ENCODE measurements around the gene AKAP11.

AKAP11 gene

DNA sequence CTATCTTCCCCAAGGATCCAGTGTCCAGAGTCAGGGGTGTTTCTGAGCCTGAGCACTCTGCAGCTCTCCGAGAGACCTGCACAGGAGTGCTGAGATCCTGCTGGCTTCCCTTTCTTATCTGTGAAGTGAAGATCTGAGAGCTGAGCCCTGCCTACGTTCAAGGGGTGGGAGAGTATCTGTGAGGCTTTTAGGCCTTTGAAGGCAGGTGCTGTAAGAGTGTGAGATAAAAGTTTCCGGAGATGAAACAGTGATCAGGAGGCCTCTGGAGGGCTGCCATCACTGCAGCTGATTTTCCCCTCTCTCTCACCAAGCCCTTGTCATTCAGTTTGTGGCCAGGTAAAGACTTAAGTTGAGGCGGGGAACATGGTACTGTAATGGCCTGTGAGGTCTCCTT is 83.1 kb downstream of the AKAP11 start:
- Histone ChIP-seq H3K9ac (ENCODE audit: insufficient read length) (no peak overlapping the region), H3K27ac (no peak overlapping the region), H3K9me3 (ENCODE audit: low read depth, low read length) (no peaks in the 10 kb centered on the region), H3K36me3 (ENCODE audit: insufficient read depth, low read length) (no peaks in the 10 kb centered on the region), H3K4me3 (no peak overlapping the region)
- TF ChIP-seq EZH2 (IDR thresholded peaks at IDR 0.05) (no peak), FOXP2 (optimal IDR thresholded peaks at IDR 0.05; ENCODE audit: control extremely low read depth, extremely low read length, insufficient read depth) (no peak), POLR2AphosphoS5 (IDR thresholded peaks at IDR 0.05; ENCODE audit: borderline replicate concordance, low read depth, low read length) (no peak)
- DNase-seq (ENCODE audit: low read depth, low spot score), result no peak

DNA sequence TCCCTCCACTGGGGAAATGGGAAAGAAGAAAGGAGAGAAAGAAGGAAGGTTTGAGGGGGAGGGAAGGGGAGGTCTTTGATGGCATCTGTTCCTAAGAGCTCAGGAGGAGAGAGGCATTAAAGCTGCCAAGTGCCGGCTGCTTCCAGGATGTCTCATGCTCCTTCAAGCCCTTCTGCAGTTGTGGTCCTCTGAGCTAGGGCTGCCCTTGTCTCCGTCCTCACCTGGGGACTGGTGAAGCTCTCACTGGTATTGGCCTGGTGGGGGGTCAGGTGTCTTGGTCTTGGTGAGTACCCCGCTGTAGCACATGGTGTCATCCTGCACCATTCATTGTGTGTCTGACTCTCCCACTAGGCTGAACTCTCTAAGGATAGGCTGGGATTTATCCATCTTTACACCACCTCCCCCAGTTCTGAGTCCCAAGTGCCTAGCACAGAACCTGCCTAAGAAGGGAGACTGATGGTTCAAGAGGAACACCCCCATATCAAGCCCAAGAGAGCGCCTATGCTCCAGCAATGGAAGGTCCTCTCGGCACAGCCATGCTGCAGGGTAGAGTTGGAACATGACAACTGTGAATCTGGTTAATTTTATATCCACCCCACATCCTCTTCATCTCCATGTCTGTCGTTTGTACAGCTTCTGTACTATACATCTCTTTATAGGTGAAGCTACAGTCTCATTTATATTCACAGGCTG is 83.7 kb downstream of the AKAP11 start:
- H3K36me3 ChIP-seq (ENCODE audit: insufficient read depth, low read length), result no peaks in the 10 kb centered on the region

DNA sequence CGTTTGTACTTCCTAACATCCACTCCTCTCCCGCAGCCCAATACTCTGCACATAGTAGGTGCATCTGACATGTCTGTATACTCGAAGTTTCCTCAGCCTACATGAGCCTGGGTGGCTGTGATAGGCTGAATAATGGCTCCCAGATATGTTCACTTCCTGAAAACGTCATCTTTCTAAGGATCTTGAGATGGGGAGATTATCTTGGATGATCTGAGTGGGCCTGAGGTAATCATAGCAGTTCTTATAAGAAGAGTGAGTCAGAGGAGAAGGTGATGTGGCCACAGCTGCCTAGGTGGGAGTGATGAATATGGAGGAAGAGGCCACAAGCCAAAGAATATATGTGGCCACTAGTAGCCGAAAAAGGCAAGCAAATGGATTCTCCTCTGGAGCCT is 84.2 kb downstream of the AKAP11 start:
- no peak for TF ChIP-seq POLR2AphosphoS5 (IDR thresholded peaks at IDR 0.05; ENCODE audit: borderline replicate concordance, low read depth, low read length)
- TF ChIP-seq FOXP2 (optimal IDR thresholded peaks at IDR 0.05; ENCODE audit: control extremely low read depth, extremely low read length, insufficient read depth), result no peak
- no peak for TF ChIP-seq EZH2 (IDR thresholded peaks at IDR 0.05)
- H3K9ac ChIP-seq (ENCODE audit: insufficient read length), result no peak overlapping the region
- no peak overlapping the region for H3K27ac ChIP-seq
- no peaks in the 10 kb centered on the region for H3K36me3 ChIP-seq (ENCODE audit: insufficient read depth, low read length)
- H3K4me3 ChIP-seq, result no peak overlapping the region
- DNase-seq (ENCODE audit: low read depth, low spot score), result no peak
- no peaks in the 10 kb centered on the region for H3K9me3 ChIP-seq (ENCODE audit: low read depth, low read length)

More for the DNA sequence above, 83.7 kb downstream of the AKAP11 start:
- no peak overlapping the region for H3K9ac ChIP-seq (ENCODE audit: insufficient read length)
- no peak overlapping the region for H3K4me3 ChIP-seq
- no peak overlapping the region for H3K27ac ChIP-seq
- no peak for DNase-seq (ENCODE audit: low read depth, low spot score)
- TF ChIP-seq FOXP2 (optimal IDR thresholded peaks at IDR 0.05; ENCODE audit: control extremely low read depth, extremely low read length, insufficient read depth) (no peak), EZH2 (IDR thresholded peaks at IDR 0.05) (no peak), POLR2AphosphoS5 (IDR thresholded peaks at IDR 0.05; ENCODE audit: borderline replicate concordance, low read depth, low read length) (no peak)
- no peaks in the 10 kb centered on the region for H3K9me3 ChIP-seq (ENCODE audit: low read depth, low read length)

DNA sequence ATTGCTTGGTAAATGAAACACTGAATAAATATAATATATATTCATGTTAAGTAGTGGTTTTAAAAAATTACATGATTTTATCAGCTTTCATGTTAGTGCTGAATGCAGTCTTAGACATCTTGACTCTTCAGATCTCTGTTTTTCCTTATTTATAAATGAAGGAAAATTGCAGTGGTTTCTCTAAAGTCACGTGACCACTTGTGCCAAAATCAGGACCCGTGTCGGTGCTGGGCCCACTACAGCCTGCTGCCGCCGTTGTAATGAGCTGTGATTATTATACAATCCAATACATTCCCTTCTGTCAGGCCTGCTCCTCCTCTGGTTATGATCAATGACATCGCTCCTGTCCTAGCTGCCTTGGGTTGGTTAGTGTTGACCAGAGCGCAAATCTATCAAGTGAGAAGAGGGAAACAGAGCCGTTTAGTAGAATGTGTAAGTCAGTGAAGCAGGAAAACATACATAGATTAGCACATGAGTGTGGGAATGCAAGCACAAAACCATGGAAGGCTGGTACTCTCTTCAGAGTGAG is 88.2 kb downstream of the AKAP11 start:
- no peaks in the 10 kb centered on the region for H3K9me3 ChIP-seq (ENCODE audit: low read depth, low read length)
- no peak overlapping the region for H3K4me3 ChIP-seq
- no peak for DNase-seq (ENCODE audit: low read depth, low spot score)
- H3K36me3 ChIP-seq (ENCODE audit: insufficient read depth, low read length), result no peaks in the 10 kb centered on the region
- no peak overlapping the region for H3K9ac ChIP-seq (ENCODE audit: insufficient read length)
- no peak overlapping the region for H3K27ac ChIP-seq
- no peak for TF ChIP-seq FOXP2 (optimal IDR thresholded peaks at IDR 0.05; ENCODE audit: control extremely low read depth, extremely low read length, insufficient read depth)
- no peak for TF ChIP-seq POLR2AphosphoS5 (IDR thresholded peaks at IDR 0.05; ENCODE audit: borderline replicate concordance, low read depth, low read length)
- TF ChIP-seq EZH2 (IDR thresholded peaks at IDR 0.05), result no peak

DNA sequence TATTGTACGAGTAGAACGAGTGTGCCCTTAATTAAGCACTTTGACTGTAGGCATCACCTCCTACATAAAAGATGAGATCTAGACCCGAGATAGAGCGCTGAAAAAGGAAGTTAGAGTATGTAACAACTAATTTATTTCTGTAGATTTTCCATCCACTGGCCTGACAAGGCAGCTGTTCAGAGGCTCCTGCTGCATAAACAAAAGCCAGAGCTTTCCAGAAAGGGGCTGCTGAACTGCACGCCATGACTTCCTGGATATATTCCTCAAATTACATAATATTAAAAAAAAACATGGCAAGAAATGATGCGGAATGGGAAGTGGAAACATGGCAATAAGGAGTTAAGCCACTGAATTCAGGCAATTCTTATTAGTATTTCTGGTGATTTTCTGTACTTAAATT is 89.7 kb downstream of the AKAP11 start:
- Histone ChIP-seq H3K9ac (ENCODE audit: insufficient read length) (no peak overlapping the region), H3K4me3 (no peak overlapping the region), H3K36me3 (ENCODE audit: insufficient read depth, low read length) (no peaks in the 10 kb centered on the region), H3K27ac (no peak overlapping the region), H3K9me3 (ENCODE audit: low read depth, low read length) (no peaks in the 10 kb centered on the region)
- TF ChIP-seq EZH2 (IDR thresholded peaks at IDR 0.05) (no peak), POLR2AphosphoS5 (IDR thresholded peaks at IDR 0.05; ENCODE audit: borderline replicate concordance, low read depth, low read length) (no peak)
- no peak for DNase-seq (ENCODE audit: low read depth, low spot score)

DNA sequence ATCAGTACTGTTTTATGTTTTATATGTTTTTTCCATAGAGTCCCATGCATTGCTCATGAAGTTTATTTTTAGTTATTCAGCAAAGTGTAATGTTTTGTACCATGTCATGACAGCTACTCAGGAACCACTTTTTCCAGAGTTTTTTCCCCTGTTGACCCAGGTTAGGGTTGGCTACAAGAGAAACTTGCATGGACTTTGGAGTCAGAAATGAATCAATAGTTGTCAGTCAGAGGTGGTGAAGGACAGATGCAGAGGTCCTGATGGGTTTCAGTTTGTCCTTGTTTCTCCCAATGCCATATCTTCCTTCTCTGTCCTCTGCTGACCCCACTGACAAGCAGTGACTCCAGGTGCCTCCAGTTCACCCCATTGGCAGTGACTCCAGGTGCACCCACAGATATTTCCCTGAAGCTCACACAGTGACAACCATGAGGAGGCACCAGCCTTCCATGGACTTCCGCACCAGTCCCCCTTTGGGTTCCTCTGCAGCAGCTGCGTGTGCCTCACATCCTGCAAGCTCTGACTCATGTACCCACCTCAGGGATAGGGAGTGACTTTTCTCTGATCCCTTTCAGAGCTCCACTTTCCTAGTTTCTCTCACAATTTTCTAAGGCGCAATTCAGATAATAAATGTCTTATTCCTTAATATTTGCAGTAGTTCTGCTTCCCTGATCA is 92.1 kb downstream of the AKAP11 start:
- no peak for DNase-seq (ENCODE audit: low read depth, low spot score)
- no peak for TF ChIP-seq POLR2AphosphoS5 (IDR thresholded peaks at IDR 0.05; ENCODE audit: borderline replicate concordance, low read depth, low read length)
- TF ChIP-seq EZH2 (IDR thresholded peaks at IDR 0.05), result no peak
- no peak for TF ChIP-seq FOXP2 (optimal IDR thresholded peaks at IDR 0.05; ENCODE audit: control extremely low read depth, extremely low read length, insufficient read depth)
- no peaks in the 10 kb centered on the region for H3K36me3 ChIP-seq (ENCODE audit: insufficient read depth, low read length)
- no peaks in the 10 kb centered on the region for H3K9me3 ChIP-seq (ENCODE audit: low read depth, low read length)
- no peak overlapping the region for H3K9ac ChIP-seq (ENCODE audit: insufficient read length)
- no peak overlapping the region for H3K27ac ChIP-seq
- no peak overlapping the region for H3K4me3 ChIP-seq

DNA sequence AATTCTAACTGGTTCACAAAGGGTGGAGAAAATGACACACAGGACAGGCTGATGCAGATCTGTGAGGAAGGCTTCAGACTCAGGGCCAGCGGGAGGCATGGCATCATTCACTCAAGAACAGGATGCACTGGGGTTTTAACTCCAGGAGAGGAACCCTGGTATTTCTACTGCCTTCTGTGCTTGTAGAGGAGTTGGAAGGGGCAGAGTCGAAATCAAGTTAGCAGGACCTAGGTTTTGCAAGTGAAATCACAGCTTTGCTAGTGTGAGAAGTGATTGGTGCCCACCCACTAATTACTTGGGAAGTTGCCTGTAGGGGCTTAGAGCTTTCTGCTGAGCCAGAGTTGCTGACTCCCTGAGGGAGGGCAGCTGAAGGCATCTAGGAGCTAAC is 92.7 kb downstream of the AKAP11 start:
- no peak overlapping the region for H3K4me3 ChIP-seq
- TF ChIP-seq EZH2 (IDR thresholded peaks at IDR 0.05) (no peak), FOXP2 (optimal IDR thresholded peaks at IDR 0.05; ENCODE audit: control extremely low read depth, extremely low read length, insufficient read depth) (no peak), POLR2AphosphoS5 (IDR thresholded peaks at IDR 0.05; ENCODE audit: borderline replicate concordance, low read depth, low read length) (no peak)
- H3K36me3 ChIP-seq (ENCODE audit: insufficient read depth, low read length), result no peaks in the 10 kb centered on the region
- H3K9ac ChIP-seq (ENCODE audit: insufficient read length), result no peak overlapping the region
- H3K27ac ChIP-seq, result no peak overlapping the region
- DNase-seq (ENCODE audit: low read depth, low spot score), result no peak
- no peaks in the 10 kb centered on the region for H3K9me3 ChIP-seq (ENCODE audit: low read depth, low read length)

DNA sequence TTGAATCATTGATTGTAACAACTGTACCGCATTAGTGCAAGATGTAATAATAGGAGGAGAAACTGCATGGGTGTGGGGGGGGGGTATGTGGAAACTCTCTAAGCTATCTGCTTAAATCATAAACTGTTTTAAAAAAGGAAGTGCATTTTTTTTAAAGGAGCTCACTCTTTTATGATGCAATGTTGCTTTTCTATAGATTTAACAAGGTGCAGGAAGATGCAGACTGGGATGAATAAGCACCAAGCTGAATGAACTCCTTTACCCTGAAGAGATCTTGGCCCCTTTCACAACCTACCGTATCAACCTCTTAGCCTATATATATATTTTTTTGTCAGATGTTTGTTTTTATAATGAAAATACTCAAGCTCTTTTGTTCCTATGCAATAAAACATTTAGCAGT is 95.9 kb downstream of the AKAP11 start:
- Histone ChIP-seq H3K9me3 (ENCODE audit: low read depth, low read length) (no peaks in the 10 kb centered on the region), H3K27ac (no peak overlapping the region), H3K4me3 (no peak overlapping the region), H3K36me3 (ENCODE audit: insufficient read depth, low read length) (no peaks in the 10 kb centered on the region), H3K9ac (ENCODE audit: insufficient read length) (no peak overlapping the region)
- no peak for DNase-seq (ENCODE audit: low read depth, low spot score)
- TF ChIP-seq FOXP2 (optimal IDR thresholded peaks at IDR 0.05; ENCODE audit: control extremely low read depth, extremely low read length, insufficient read depth), result no peak
- TF ChIP-seq POLR2AphosphoS5 (IDR thresholded peaks at IDR 0.05; ENCODE audit: borderline replicate concordance, low read depth, low read length), result no peak
- TF ChIP-seq EZH2 (IDR thresholded peaks at IDR 0.05), result no peak

Measured in SK-N-MC (cell line).